ENCODE measurements around the gene IL4. TPM values are rescaled to one million over a fixed set of nuclear protein-coding genes. Genes with fewer than 3 reads are reported as not detected.

IL4 gene
- total and polyA plus RNA-seq, 8 donors: not detected

DNA sequence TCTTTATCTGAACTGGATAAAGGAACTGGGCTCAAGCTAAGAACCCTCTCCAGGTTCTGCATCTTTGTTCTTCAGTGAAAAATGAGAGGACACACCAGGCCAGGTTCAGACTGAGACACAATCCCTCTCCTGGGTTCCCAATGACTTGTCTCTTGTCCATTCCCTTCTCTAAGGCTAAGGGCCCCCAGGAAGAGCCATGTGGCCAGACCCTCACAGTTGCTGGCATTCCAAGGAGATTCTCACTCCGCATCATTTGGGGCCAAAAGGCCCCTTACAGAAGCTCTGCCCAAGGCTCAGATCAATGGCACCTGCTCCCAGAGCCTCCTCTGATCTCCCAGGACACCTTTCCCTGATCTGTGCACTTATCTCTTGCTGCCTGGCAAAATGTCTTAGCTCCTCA lies 4.9 kb downstream of the IL4 start:
- Histone ChIP-seq H3K27ac (no peak overlapping the region), H3K36me3 (no peaks in the 10 kb centered on the region), H3K4me1 (no peaks in the 10 kb centered on the region), H3K9me3 (no peaks in the 10 kb centered on the region), H3K27me3 (no peaks in the 10 kb centered on the region), H3K4me3 (no peak overlapping the region)
- TF ChIP-seq, protein P1, sequence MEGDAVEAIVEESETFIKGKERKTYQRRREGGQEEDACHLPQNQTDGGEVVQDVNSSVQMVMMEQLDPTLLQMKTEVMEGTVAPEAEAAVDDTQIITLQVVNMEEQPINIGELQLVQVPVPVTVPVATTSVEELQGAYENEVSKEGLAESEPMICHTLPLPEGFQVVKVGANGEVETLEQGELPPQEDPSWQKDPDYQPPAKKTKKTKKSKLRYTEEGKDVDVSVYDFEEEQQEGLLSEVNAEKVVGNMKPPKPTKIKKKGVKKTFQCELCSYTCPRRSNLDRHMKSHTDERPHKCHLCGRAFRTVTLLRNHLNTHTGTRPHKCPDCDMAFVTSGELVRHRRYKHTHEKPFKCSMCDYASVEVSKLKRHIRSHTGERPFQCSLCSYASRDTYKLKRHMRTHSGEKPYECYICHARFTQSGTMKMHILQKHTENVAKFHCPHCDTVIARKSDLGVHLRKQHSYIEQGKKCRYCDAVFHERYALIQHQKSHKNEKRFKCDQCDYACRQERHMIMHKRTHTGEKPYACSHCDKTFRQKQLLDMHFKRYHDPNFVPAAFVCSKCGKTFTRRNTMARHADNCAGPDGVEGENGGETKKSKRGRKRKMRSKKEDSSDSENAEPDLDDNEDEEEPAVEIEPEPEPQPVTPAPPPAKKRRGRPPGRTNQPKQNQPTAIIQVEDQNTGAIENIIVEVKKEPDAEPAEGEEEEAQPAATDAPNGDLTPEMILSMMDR (IDR thresholded peaks at IDR 0.05): no peak
- ATAC-seq: no peak
- intact Hi-C loops (cut with DNase I): no loop called here
- FAIRE-seq: no peak
- DNase-seq: no peak
- 78 to 92% methylated on average over 1 of the region's 1 CpG for WGBS, 2 donors

DNA sequence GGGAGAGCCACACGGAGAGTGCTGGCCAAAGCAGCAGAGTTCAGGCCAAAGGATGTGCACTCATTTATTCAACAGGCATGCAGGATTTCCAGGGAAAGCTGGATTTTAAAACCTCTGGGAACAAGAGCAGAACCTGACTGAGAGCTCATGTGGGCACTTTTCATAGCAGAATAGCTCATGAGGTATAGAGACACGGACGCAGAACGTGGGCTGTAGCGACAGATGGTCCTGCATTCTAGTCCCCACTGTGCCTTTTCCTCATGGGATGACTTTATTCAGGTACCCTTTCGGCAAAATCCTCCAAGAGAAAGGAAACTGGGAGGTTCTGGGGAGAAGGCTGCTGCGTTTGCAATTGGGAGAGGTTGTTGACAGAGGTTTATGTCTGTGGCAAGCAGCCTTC lies 5.4 kb downstream of the IL4 start:
- no peak for DNase-seq
- 90 to 91% methylated on average over 7 of the region's 7 CpGs for whole genome bisulfite sequencing, 2 donors

DNA sequence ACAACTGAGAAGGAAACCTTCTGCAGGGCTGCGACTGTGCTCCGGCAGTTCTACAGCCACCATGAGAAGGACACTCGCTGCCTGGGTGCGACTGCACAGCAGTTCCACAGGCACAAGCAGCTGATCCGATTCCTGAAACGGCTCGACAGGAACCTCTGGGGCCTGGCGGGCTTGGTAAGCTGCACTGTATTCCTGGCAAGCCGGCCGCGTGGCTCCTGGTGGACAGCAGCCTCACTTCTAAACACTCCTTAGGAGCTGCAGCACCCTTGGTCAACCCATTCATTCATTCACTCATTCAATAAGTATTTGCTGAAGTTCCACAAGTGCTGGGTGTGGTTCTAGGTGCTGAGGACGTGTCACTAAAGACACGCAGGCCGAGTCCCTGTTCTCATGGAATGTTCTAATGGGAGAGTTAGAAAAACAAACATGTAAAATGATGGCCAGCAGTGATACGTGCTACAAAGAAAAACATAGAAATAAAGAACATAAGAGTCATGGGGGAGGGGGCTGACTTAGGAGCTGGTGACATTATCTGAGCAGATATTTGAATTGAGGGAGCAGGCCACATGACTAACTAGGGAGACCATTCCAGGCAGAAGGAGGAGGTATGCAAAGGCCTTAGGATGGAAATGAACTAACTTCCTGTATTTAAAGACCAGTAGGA lies 6.1 kb downstream of the IL4 start:
- intact Hi-C loops (cut with DNase I): no loop called here
- 86 to 92% methylated on average over 15 of the region's 15 CpGs for WGBS, 2 donors
- DNase-seq (no peak), ATAC-seq (no peak), FAIRE-seq (no peak)
- no peaks in the 10 kb centered on the region for H3K36me3 ChIP-seq
- H3K9me3 ChIP-seq: no peaks in the 10 kb centered on the region
- TF ChIP-seq, protein P1 (IDR thresholded peaks at IDR 0.05): no peak
- H3K4me1 ChIP-seq: no peaks in the 10 kb centered on the region
- no peak overlapping the region for H3K4me3 ChIP-seq
- no peaks in the 10 kb centered on the region for H3K27me3 ChIP-seq
- no peak overlapping the region for H3K27ac ChIP-seq

More for the DNA sequence above, 5.4 kb downstream of the IL4 start:
- H3K4me3 ChIP-seq: no peak overlapping the region
- no peak for ATAC-seq
- H3K4me1 ChIP-seq: no peaks in the 10 kb centered on the region
- no peaks in the 10 kb centered on the region for H3K36me3 ChIP-seq
- intact Hi-C loops (cut with DNase I): no loop called here
- H3K27ac ChIP-seq: no peak overlapping the region
- no peaks in the 10 kb centered on the region for H3K9me3 ChIP-seq
- H3K27me3 ChIP-seq: no peaks in the 10 kb centered on the region
- TF ChIP-seq, protein P1 (IDR thresholded peaks at IDR 0.05): no peak
- FAIRE-seq: no peak

DNA sequence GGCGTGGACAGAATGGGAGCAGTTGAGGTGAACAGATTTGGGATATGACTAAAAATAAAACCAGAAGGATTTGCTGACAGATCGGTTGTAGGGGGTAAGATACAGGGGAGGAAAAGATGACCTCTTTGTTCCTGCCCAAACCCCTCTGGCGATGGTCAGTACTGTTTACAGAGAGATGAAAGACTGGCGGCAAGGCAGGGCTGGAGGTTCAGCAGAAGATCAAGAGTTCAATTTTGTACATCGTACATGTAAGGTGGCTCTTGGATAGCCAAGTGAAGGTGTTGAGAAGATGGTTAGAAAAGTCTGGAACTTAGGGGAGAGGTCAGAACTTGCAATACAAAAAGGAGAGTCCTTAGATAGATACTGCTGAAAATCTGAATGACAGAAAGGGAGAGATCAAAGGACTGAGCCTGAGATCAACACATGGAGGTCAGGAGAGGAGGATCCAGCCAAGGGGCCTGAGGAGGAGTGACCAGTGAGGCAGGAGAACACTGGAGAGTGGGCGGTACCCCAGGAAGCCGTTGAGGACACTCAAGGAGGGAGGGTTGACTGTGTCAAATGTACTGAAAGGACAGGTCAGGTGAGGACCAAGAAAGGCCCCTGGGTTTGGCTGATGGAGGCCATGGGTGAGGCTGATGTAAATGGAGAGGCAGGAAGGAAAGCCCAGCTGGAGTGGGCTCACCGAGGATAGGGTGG lies 7.1 kb downstream of the IL4 start:
- 90 to 95% methylated on average over 8 of the region's 8 CpGs for WGBS, 2 donors
- Histone ChIP-seq H3K4me1 (no peaks in the 10 kb centered on the region), H3K27ac (no peak overlapping the region), H3K4me3 (no peak overlapping the region), H3K36me3 (no peaks in the 10 kb centered on the region), H3K9me3 (no peaks in the 10 kb centered on the region), H3K27me3 (no peaks in the 10 kb centered on the region)
- ATAC-seq (no peak), DNase-seq (no peak), FAIRE-seq (no peak)
- intact Hi-C loops (cut with DNase I): no loop called here
- TF ChIP-seq, protein P1 (IDR thresholded peaks at IDR 0.05): no peak

DNA sequence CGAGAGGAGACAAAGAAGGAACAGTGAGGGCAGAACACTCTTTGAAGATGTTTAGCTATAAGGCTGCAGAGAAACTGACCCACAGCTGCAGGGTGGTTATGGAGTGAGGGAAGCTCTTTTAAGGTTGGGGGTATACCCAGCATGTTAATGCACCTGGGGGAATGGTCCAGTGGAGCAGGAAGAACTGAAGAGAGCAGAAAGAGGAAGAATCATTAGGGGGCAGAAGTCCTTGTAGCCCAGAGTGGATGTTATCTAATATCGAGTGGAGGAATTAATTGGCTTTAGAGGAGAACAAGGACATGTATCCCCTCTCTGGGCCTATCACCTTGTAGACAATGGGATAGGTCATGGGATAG lies 7.7 kb downstream of the IL4 start:
- 84 to 91% methylated on average over 2 of the region's 2 CpGs for WGBS, 2 donors
- no peaks in the 10 kb centered on the region for H3K9me3 ChIP-seq
- DNase-seq (no peak), ATAC-seq (no peak), FAIRE-seq (no peak)
- no peaks in the 10 kb centered on the region for H3K27me3 ChIP-seq
- TF ChIP-seq, protein P1 (IDR thresholded peaks at IDR 0.05): no peak
- H3K4me3 ChIP-seq: no peak overlapping the region
- intact Hi-C loops (cut with DNase I): no loop called here
- no peaks in the 10 kb centered on the region for H3K4me1 ChIP-seq
- no peaks in the 10 kb centered on the region for H3K36me3 ChIP-seq
- H3K27ac ChIP-seq: no peak overlapping the region

Measured in pancreas (tissue), 10 donors.